IgD-negative memory B cell (primary cell): ENCODE data around the gene DGCR8. TPM values are rescaled to one million over a fixed set of nuclear protein-coding genes. Genes with fewer than 3 reads are reported as not detected.
A peak's percentile ranks its signal among the peaks of the same experiment; 100 is the strongest.
"Not testable (repeated sequence)": the region's sequence is repeated elsewhere in the genome, so short reads cannot be mapped to it uniquely, and the experiment has no call there.

Source experiments
- H3K27ac Mint-ChIP-seq, 3 donors: one replicate each; pipeline ENCODE4 v1.8.0; 2020 to 2022; ENCODE audit warnings: mild to moderate bottlenecking in 3 of 3, mixed read lengths in 3 of 3, moderate library complexity in 1 of 3
- H3K27me3 Mint-ChIP-seq: one replicate; pipeline ENCODE4 v1.8.0; 2021; ENCODE audit warnings: mixed read lengths
- H3K36me3 Mint-ChIP-seq: one replicate; pipeline ENCODE4 v1.8.0; 2020; ENCODE audit warnings: mild to moderate bottlenecking, mixed read lengths
- H3K4me1 Mint-ChIP-seq, 3 donors: one replicate each; pipeline ENCODE4 v1.8.0; 2020 to 2022; ENCODE audit warnings: mixed read lengths in 3 of 3, mild to moderate bottlenecking in 1 of 3
- H3K4me3 Mint-ChIP-seq, 4 donors: one replicate each; pipeline ENCODE4 v1.8.0; 2020 to 2022; ENCODE audit warnings: mild to moderate bottlenecking in 4 of 4, mixed read lengths in 4 of 4, moderate library complexity in 3 of 4
- H3K9me3 Mint-ChIP-seq, 3 donors: one replicate each; pipeline ENCODE4 v1.8.0; 2020 to 2021; ENCODE audit warnings: mixed read lengths in 3 of 3, mild to moderate bottlenecking in 1 of 3
- polyA plus RNA-seq: library from polyadenylated mRNA; unstranded; fragments of 300-500 nt; fragmentation: Illumina TruSeq; gene quantifications from one replicate; pipeline ENCODE4 v1.2.3, GENCODE V29; 2021

The DGCR8 gene
- polyA plus RNA-seq, 1 donor from 2014 or later: 4.8 TPM

- Mint-ChIP-seq H3K9me3 (no peaks in the 10 kb centered on the region), H3K27ac (peak overlapping the region in 1 of 3 donors; percentile 92), H3K27me3 (no peaks in the 10 kb centered on the region), H3K4me3 (no peak overlapping the region), H3K36me3 (peaks cover 2% of the 10 kb centered on the region), H3K4me1 (no peaks in the 10 kb centered on the region)
Measured at GRCh38 chr22:20058989-20059770, 20.9 kb upstream of the DGCR8 start.

- H3K36me3 Mint-ChIP-seq: peaks cover 2% of the 10 kb centered on the region
- H3K4me1 Mint-ChIP-seq: no peaks in the 10 kb centered on the region
- peak overlapping the region in 1 of 3 donors; percentile 9 for H3K27ac Mint-ChIP-seq
- H3K27me3 Mint-ChIP-seq: no peaks in the 10 kb centered on the region
- no peak overlapping the region for H3K4me3 Mint-ChIP-seq
- H3K9me3 Mint-ChIP-seq: no peaks in the 10 kb centered on the region
Measured at GRCh38 chr22:20060700-20061480, 19.2 kb upstream of the DGCR8 start.

GRCh38 chr22:20061481-20061861, 18.6 kb upstream of the DGCR8 start:
- Mint-ChIP-seq H3K4me1 (no peaks in the 10 kb centered on the region), H3K36me3 (peaks cover 2% of the 10 kb centered on the region), H3K27ac (peak overlapping the region in 1 of 3 donors; percentile 9), H3K4me3 (no peak overlapping the region), H3K9me3 (no peaks in the 10 kb centered on the region), H3K27me3 (no peaks in the 10 kb centered on the region)

- Mint-ChIP-seq H3K27me3 (no peaks in the 10 kb centered on the region), H3K4me3 (no peak overlapping the region), H3K36me3 (peaks cover 2% of the 10 kb centered on the region), H3K4me1 (no peaks in the 10 kb centered on the region), H3K9me3 (no peaks in the 10 kb centered on the region), H3K27ac (no peak overlapping the region)
Measured at GRCh38 chr22:20062043-20062765, 17.8 kb upstream of the DGCR8 start.

- peaks cover 2% of the 10 kb centered on the region for H3K36me3 Mint-ChIP-seq
Measured at GRCh38 chr22:20062766-20063083, 17.3 kb upstream of the DGCR8 start.

GRCh38 chr22:20063271-20064139, 16.5 kb upstream of the DGCR8 start:
- H3K9me3 Mint-ChIP-seq: no peaks in the 10 kb centered on the region
- no peak overlapping the region for H3K27ac Mint-ChIP-seq
- no peaks in the 10 kb centered on the region for H3K27me3 Mint-ChIP-seq
- H3K36me3 Mint-ChIP-seq: peaks cover 2% of the 10 kb centered on the region
- H3K4me3 Mint-ChIP-seq: no peak overlapping the region
- H3K4me1 Mint-ChIP-seq: no peaks in the 10 kb centered on the region

More at GRCh38 chr22:20062766-20063083, 17.3 kb upstream of the DGCR8 start:
- H3K4me1 Mint-ChIP-seq: no peaks in the 10 kb centered on the region
- H3K27ac Mint-ChIP-seq: no peak overlapping the region
- no peak overlapping the region for H3K4me3 Mint-ChIP-seq
- no peaks in the 10 kb centered on the region for H3K9me3 Mint-ChIP-seq
- H3K27me3 Mint-ChIP-seq: no peaks in the 10 kb centered on the region

GRCh38 chr22:20064140-20064480, 15.9 kb upstream of the DGCR8 start:
- H3K27me3 Mint-ChIP-seq: no peaks in the 10 kb centered on the region
- H3K4me3 Mint-ChIP-seq: no peak overlapping the region
- no peaks in the 10 kb centered on the region for H3K9me3 Mint-ChIP-seq
- H3K4me1 Mint-ChIP-seq: no peaks in the 10 kb centered on the region
- H3K36me3 Mint-ChIP-seq: no peaks in the 10 kb centered on the region
- no peak overlapping the region for H3K27ac Mint-ChIP-seq

- Mint-ChIP-seq H3K9me3 (no peaks in the 10 kb centered on the region), H3K4me1 (no peaks in the 10 kb centered on the region), H3K4me3 (no peak overlapping the region), H3K27ac (no peak overlapping the region), H3K36me3 (no peaks in the 10 kb centered on the region), H3K27me3 (no peaks in the 10 kb centered on the region)
Measured at GRCh38 chr22:20064545-20065262, 15.3 kb upstream of the DGCR8 start.

GRCh38 chr22:20065896-20066616, 14.0 kb upstream of the DGCR8 start:
- Mint-ChIP-seq H3K9me3 (no peaks in the 10 kb centered on the region), H3K27ac (no peak overlapping the region), H3K36me3 (no peaks in the 10 kb centered on the region), H3K27me3 (no peaks in the 10 kb centered on the region), H3K4me1 (no peaks in the 10 kb centered on the region), H3K4me3 (no peak overlapping the region)

- no peaks in the 10 kb centered on the region for H3K36me3 Mint-ChIP-seq
- H3K4me1 Mint-ChIP-seq: no peaks in the 10 kb centered on the region
- H3K27me3 Mint-ChIP-seq: no peaks in the 10 kb centered on the region
- no peaks in the 10 kb centered on the region for H3K9me3 Mint-ChIP-seq
- no peak overlapping the region for H3K4me3 Mint-ChIP-seq
- H3K27ac Mint-ChIP-seq: no peak overlapping the region
Measured at GRCh38 chr22:20066617-20067383, 13.2 kb upstream of the DGCR8 start.

- not testable (repeated sequence) for H3K36me3 Mint-ChIP-seq, H3K9me3 Mint-ChIP-seq, H3K4me3 Mint-ChIP-seq, H3K4me1 Mint-ChIP-seq, H3K27ac Mint-ChIP-seq, H3K27me3 Mint-ChIP-seq
Measured at GRCh38 chr22:20067384-20067682, 12.7 kb upstream of the DGCR8 start.

- Mint-ChIP-seq H3K9me3 (no peaks in the 10 kb centered on the region), H3K4me1 (no peaks in the 10 kb centered on the region), H3K4me3 (no peak overlapping the region), H3K27me3 (no peaks in the 10 kb centered on the region), H3K36me3 (no peaks in the 10 kb centered on the region), H3K27ac (no peak overlapping the region)
Measured at GRCh38 chr22:20068640-20069039, 11.4 kb upstream of the DGCR8 start.

GRCh38 chr22:20069331-20070042, 10.6 kb upstream of the DGCR8 start:
- Mint-ChIP-seq H3K27ac (no peak overlapping the region), H3K9me3 (no peaks in the 10 kb centered on the region), H3K27me3 (no peaks in the 10 kb centered on the region), H3K36me3 (no peaks in the 10 kb centered on the region), H3K4me3 (no peak overlapping the region), H3K4me1 (no peaks in the 10 kb centered on the region)
